Measurements from ENCODE around the gene CNOT6.

GRCh38 chr5:180558232-180558631, 64.1 kb downstream of the CNOT6 start:
- TF ChIP-seq SIN3A (IDR thresholded peaks at IDR 0.05; ENCODE audit: borderline replicate concordance, insufficient read depth, low read depth, low read length) (no peak), CTCF (IDR thresholded peaks at IDR 0.05) (no peak), POLR2AphosphoS5 (IDR thresholded peaks at IDR 0.05; ENCODE audit: low read depth, low read length) (no peak), REST (IDR thresholded peaks at IDR 0.05; ENCODE audit: insufficient read depth in 1 of 2, low read depth in 2 of 2, low read length in 1 of 2) (no peak), TCF7L2 (IDR thresholded peaks at IDR 0.05; ENCODE audit: low read depth, low read length) (no peak)
